C4-2B (cell line): ENCODE measurements around the gene MACROD1.

Experiments used
- H3K27ac ChIP-seq: fragments of 450-650 bp; 2 replicates; pipeline ENCODE4 v1.5.1; 2017
- ZFX ChIP-seq: fragments of 450-650 bp; IDR thresholded peaks from 2 replicates; pipeline ENCODE4 v1.6.1; 2017
- TF ChIP-seq, protein P1 (sequence below): fragments of 450-650 bp; conservative IDR thresholded peaks from 2 replicates; pipeline ENCODE4 v1.5.1; 2017; ENCODE audit warnings: mild to moderate bottlenecking

Gene MACROD1

DNA sequence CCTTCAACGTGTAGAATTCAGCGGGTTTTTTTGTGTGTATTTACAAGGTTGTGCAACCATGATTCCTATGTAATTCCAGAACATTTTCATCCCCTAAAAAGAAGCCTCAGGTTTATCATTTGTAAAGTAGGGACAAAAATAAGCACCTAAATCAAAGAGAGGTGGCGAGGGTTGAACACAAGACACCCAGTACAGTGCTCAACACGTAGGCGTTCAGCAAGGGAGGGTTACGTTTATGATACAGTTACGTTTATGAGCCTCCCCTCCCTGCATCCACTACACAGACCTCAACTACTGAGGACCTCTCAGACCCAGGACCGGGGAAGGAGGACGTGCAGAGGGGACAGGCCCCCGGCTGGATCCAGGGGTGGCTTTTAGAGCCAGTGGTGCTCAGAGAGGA is 85.5 kb downstream of the MACROD1 start:
- TF ChIP-seq, protein P1, sequence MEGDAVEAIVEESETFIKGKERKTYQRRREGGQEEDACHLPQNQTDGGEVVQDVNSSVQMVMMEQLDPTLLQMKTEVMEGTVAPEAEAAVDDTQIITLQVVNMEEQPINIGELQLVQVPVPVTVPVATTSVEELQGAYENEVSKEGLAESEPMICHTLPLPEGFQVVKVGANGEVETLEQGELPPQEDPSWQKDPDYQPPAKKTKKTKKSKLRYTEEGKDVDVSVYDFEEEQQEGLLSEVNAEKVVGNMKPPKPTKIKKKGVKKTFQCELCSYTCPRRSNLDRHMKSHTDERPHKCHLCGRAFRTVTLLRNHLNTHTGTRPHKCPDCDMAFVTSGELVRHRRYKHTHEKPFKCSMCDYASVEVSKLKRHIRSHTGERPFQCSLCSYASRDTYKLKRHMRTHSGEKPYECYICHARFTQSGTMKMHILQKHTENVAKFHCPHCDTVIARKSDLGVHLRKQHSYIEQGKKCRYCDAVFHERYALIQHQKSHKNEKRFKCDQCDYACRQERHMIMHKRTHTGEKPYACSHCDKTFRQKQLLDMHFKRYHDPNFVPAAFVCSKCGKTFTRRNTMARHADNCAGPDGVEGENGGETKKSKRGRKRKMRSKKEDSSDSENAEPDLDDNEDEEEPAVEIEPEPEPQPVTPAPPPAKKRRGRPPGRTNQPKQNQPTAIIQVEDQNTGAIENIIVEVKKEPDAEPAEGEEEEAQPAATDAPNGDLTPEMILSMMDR, result no peak
- no peak for TF ChIP-seq ZFX
- no peak overlapping the region for H3K27ac ChIP-seq

DNA sequence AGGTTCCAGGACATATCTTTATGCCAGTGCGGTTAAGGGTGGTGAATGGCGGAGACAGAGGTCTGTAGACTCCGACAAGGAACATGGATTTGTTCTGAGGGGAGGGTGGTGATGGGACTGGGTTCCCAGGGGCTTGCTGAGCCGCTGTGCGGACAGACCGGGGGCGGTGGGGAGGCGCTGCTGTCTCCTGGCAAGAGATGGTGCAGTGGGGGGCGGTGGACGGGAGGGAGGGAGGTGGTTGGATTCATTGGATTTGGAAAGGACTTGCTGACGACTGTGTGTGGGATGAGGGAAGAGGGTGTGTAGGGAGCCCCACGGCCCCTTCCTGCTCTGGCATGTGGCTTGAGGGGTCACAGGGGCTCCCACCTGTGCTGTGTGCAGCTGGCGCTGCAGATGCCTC is 87.0 kb downstream of the MACROD1 start:
- TF ChIP-seq ZFX, result no peak
- TF ChIP-seq, protein P1, result no peak
- H3K27ac ChIP-seq, result no peak overlapping the region

DNA sequence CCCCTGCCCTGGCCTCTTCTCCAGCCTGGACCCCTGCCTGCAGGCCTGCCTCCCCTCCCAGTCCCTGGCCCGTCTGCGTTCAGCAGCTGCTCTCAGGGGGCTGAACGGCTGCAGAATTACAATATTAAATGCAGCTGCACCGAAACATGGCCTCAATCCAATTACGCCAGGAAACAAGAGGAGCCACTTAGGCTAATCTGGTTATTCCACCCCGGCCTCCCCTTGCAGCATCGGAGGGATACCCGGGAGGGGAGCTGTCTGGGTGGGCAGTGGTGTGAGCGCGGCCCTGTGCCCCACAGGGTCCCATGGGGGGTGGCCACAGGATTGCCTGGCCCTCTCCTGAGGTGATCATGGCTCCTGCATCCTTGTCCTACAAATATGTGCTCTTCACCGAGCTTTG is 87.6 kb downstream of the MACROD1 start:
- TF ChIP-seq, protein P1, result no peak
- TF ChIP-seq ZFX, result no peak
- H3K27ac ChIP-seq, result no peak overlapping the region

DNA sequence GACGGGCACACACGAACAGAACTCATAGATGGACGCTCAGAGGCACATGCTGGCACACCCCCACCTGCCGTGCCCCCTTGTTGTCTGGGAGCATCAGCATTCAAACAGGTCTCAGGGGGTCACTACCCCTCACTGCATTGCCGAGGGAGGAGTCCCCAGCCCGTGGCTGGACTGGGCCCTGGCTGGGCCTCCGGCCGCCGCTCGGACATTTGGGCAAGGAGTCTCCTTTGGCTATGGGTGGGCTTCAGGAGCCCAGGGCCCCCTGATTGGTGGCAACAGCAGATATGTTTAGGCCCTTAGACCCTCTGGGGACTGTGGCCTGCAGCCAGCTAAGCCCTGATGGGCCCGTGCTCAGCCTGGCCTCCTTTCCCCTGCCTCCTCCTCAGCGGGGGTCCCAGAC is 88.3 kb downstream of the MACROD1 start:
- no peak for TF ChIP-seq ZFX
- TF ChIP-seq, protein P1, result no peak
- no peak overlapping the region for H3K27ac ChIP-seq

DNA sequence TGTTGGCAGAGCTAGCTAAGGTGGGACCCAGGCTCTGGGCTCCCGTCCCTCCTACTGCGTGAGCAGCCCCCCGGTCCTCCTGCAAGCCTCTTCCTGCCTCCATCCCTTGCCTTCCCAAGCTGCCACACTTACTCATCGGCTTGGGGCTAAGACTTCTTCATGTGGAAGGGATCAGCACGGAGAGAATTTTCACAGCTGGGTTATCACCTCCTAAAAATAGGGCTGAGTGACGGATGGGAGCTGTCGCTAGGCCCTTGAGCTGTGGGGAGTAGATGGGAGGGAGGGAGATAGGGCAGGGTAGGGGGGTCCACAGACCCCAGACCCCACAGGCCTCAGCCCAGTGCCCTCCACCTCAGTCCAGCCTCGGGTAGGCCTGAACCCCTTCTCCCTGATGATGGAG is 89.2 kb downstream of the MACROD1 start:
- no peak overlapping the region for H3K27ac ChIP-seq
- TF ChIP-seq, protein P1, result no peak
- TF ChIP-seq ZFX, result no peak

DNA sequence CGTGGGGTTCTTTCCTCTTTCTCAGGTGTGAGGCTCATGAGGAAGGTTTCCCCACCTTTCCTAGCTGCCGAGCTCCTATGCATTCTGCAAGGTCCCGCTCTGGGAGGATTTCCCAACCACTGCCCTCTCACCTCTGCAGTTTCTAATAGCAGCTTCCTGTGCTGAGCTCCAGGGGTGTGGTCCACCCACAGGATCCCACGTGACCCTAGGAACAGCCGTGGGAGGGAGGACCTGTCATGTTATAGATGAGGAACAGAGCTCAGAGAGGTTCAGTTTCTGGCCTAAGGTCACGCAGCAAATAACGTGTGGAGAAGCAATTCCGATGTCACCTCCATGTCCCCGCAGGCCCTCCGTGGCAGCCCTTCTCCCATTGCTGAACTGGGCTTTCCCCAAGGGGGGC is 91.7 kb downstream of the MACROD1 start:
- no peak for TF ChIP-seq ZFX
- TF ChIP-seq, protein P1, result no peak
- H3K27ac ChIP-seq, result no peak overlapping the region

DNA sequence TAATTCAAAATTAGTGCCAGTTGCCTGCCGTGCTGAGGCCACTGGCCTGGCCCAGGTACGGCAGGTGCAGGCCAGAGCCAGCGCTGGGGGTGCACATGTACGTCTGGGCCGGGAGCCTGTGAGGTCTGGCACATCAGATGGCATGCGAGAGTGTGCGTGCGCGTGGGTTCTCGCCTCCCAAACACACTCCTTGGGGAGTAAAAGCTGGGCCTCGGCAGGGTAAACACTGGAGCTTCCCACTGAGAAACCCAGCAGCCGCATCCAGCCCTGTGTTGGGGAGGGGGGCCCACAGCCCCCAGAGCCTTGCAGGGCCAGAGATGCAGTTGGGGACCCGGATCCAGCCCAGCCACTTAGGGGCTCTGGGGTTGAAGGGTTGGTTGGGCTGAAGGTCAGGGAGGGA is 92.4 kb downstream of the MACROD1 start:
- no peak overlapping the region for H3K27ac ChIP-seq
- TF ChIP-seq, protein P1, result no peak
- no peak for TF ChIP-seq ZFX
